Transverse colon (tissue), 4 donors: ENCODE measurements around the gene LMLN.

ENCODE experiments used
- CTCF ChIP-seq, 5 experiments: fragments of 200-600 bp in 3 of 5; fragments of 450-650 bp in 2 of 5; sonication (generic) in 3 of 5; IDR thresholded peaks; 1 replicate in 2 of 5; 2 replicates in 3 of 5; pipeline ENCODE4 v1.5.1; 2016 to 2017; ENCODE audit warnings: antibody characterized with exemption in 5 of 5, inconsistent platforms in 3 of 5, mild to moderate bottlenecking in 2 of 5, moderate library complexity in 1 of 5
- EP300 ChIP-seq: sonication (generic); formaldehyde crosslinking; IDR thresholded peaks from one replicate; pipeline ENCODE4 v1.6.1; 2017; ENCODE audit warnings: antibody characterized with exemption, low read depth
- POLR2A ChIP-seq: fragments of 450-650 bp; IDR thresholded peaks from one replicate; pipeline ENCODE4 v1.6.1; 2016; ENCODE audit warnings: antibody characterized with exemption, mild to moderate bottlenecking, moderate library complexity
- POLR2AphosphoS5 ChIP-seq, 3 donors: sonication (generic); formaldehyde crosslinking; IDR thresholded peaks; one replicate each; pipeline ENCODE4 v1.6.1; 2016; ENCODE audit warnings: antibody characterized with exemption in 3 of 3

DNA sequence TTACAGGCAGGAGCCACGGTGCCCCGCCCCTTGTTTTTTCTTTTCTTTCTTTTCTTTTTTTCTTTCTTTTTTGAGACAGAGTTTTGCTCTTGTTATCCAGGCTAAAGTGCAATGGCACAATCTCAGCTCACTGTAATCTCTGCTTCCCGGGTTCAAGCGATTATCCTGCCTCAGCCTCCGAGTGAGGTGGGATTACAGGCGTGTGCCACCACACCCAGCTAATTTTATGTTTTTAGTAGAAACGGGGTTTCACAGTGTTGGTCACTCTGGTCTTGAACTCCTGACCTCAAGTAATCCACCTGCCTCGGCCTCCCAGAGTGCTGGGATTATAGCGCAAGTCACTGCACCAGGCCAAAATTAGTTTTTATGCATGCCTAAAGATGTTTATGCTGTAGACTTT lies 7.6 kb upstream of the LMLN start:
- TF ChIP-seq CTCF (IDR thresholded peaks at IDR 0.05) (no peak), POLR2A (no peak), EP300 (no peak), POLR2AphosphoS5 (IDR thresholded peaks at IDR 0.05) (no peak)
